ENCODE results near the gene CCS. TPM values are rescaled to one million over a fixed set of nuclear protein-coding genes. Genes with fewer than 3 reads are reported as not detected.
A peak's percentile ranks its signal among the peaks of the same experiment; 100 is the strongest.

CCS gene
- total and polyA plus RNA-seq, 9 of the 15 experiments (the other 6 are each of a cell fraction or from before 2014, with no cell fraction given): 1.1 to 46.6 (median 26.8) TPM

GRCh38 chr11:66546368-66546965 is 46.5 kb upstream of the CCS start, which contains the start of gene ACTN3 (continued):
- TF ChIP-seq ELK1 (CRISPR knock-in tag; IDR thresholded peaks at IDR 0.05): no peak
- no peak for TF ChIP-seq ZNF512 (tag; IDR thresholded peaks at IDR 0.05)
- no peak for TF ChIP-seq SMAD2 (IDR thresholded peaks at IDR 0.05; ENCODE audit: low read depth, low read length)
- no peak for TF ChIP-seq POLR3A (IDR thresholded peaks at IDR 0.05; ENCODE audit: borderline replicate concordance, extremely low read depth, insufficient read depth, insufficient read length)
- TF ChIP-seq KDM1A (IDR thresholded peaks at IDR 0.05): peak; percentile 95 to 97
- no peak for TF ChIP-seq ZSCAN32 (CRISPR knock-in tag; IDR thresholded peaks at IDR 0.05)
- no peak for TF ChIP-seq ZNF174 (CRISPR knock-in tag; IDR thresholded peaks at IDR 0.05)
- TF ChIP-seq COPS2 (conservative IDR thresholded peaks at IDR 0.05): no peak
- TF ChIP-seq GATAD2B (IDR thresholded peaks at IDR 0.05; ENCODE audit: borderline replicate concordance): no peak
- no peak for TF ChIP-seq ZNF75A (CRISPR knock-in tag; IDR thresholded peaks at IDR 0.05)
- no peak for TF ChIP-seq BHLHE40 (IDR thresholded peaks at IDR 0.05; ENCODE audit: low read length)
- TF ChIP-seq FIP1L1 (IDR thresholded peaks at IDR 0.05; ENCODE audit: low read depth, low read length, poor library complexity, severe bottlenecking): no peak
- TF ChIP-seq NBN (IDR thresholded peaks at IDR 0.05; ENCODE audit: low read depth): 0 out of 2 replicates have a peak, but pooled peaks have one; percentile 40
- TF ChIP-seq SRSF9 (IDR thresholded peaks at IDR 0.05; ENCODE audit: borderline replicate concordance, low read depth, low read length): no peak
- no peak for TF ChIP-seq MED1 (CRISPR knock-in tag; IDR thresholded peaks at IDR 0.05; ENCODE audit: borderline replicate concordance)
- TF ChIP-seq ZBTB40 (IDR thresholded peaks at IDR 0.05): no peak; the same call in 1 of the 2 replicates
- no peak for TF ChIP-seq ZBTB40 (CRISPR knock-in tag; IDR thresholded peaks at IDR 0.05)
- no peak for TF ChIP-seq SOX6 (IDR thresholded peaks at IDR 0.05)
- TF ChIP-seq TAF7 (tag; IDR thresholded peaks at IDR 0.05): no peak
